Central memory CD8-positive, alpha-beta T cell (primary cell): Measurements from ENCODE around the gene CSRNP3.
A peak's percentile ranks its signal among the peaks of the same experiment; 100 is the strongest.

Source experiments
- ATAC-seq: fragments of 150-1000 bp; cut with Tn5 transposase; replicated peaks from 2 replicates; pipeline ENCODE4 v1.10.0; 2022; ENCODE audit warnings: mild to moderate bottlenecking, moderate FRiP score, moderate number of reproducible peaks; ENCODE audit not compliant: poor library complexity, severe bottlenecking; ENCODE audit errors: extremely low read depth
- DNase-seq, 2 donors: peaks; one replicate each; pipeline ENCODE4 v3.0.0; 2021; ENCODE audit warnings: low spot score in 2 of 2
- H3K27ac Mint-ChIP-seq: one replicate; pipeline ENCODE4 v1.8.0; 2022; ENCODE audit warnings: low read depth, mild to moderate bottlenecking, moderate library complexity, mixed read lengths
- H3K27me3 Mint-ChIP-seq: one replicate; pipeline ENCODE4 v1.8.0; 2022; ENCODE audit warnings: mixed read lengths
- H3K36me3 Mint-ChIP-seq: one replicate; pipeline ENCODE4 v1.8.0; 2022; ENCODE audit warnings: mild to moderate bottlenecking, moderate library complexity, mixed read lengths; ENCODE audit not compliant: insufficient read depth
- H3K4me1 Mint-ChIP-seq: one replicate; pipeline ENCODE4 v1.8.0; 2022; ENCODE audit warnings: mixed read lengths
- H3K4me3 Mint-ChIP-seq: one replicate; pipeline ENCODE4 v1.8.0; 2022; ENCODE audit warnings: mild to moderate bottlenecking, moderate library complexity, mixed read lengths
- H3K9me3 Mint-ChIP-seq: one replicate; pipeline ENCODE4 v1.8.0; 2022; ENCODE audit warnings: mixed read lengths

The CSRNP3 gene

GRCh38 chr2:165469417-165469816, at the start of gene CSRNP3:
TSS of gene CSRNP3 (plus strand) at chr2:165469698. CDS start at chr2:165595066, 125,368 bp downstream.
- no peaks in the 10 kb centered on the region for H3K9me3 Mint-ChIP-seq
- DNase-seq (no peak), ATAC-seq (no peak)
- H3K4me3 Mint-ChIP-seq, result no peak within 1 kb of the TSS
- H3K27ac Mint-ChIP-seq, result no peak within 1 kb of the TSS
- peaks cover 4% of the 10 kb centered on the region for H3K36me3 Mint-ChIP-seq
- H3K4me1 Mint-ChIP-seq, result no peaks in the 10 kb centered on the region
- peaks cover 10% of the 10 kb centered on the region for H3K27me3 Mint-ChIP-seq

GRCh38 chr2:165420231-165420630, 49.3 kb upstream of the CSRNP3 start:
- Mint-ChIP-seq H3K27me3 (peaks cover 35% of the 10 kb centered on the region), H3K27ac (no peak overlapping the region), H3K9me3 (peaks cover 6% of the 10 kb centered on the region), H3K4me3 (no peak overlapping the region), H3K36me3 (no peaks in the 10 kb centered on the region), H3K4me1 (no peaks in the 10 kb centered on the region)
- no peak for ATAC-seq
- no peak for DNase-seq

- ATAC-seq (no peak), DNase-seq (no peak)
- no peaks in the 10 kb centered on the region for H3K9me3 Mint-ChIP-seq
- H3K4me1 Mint-ChIP-seq, result no peaks in the 10 kb centered on the region
- H3K27me3 Mint-ChIP-seq, result peaks cover 14% of the 10 kb centered on the region
- H3K4me3 Mint-ChIP-seq, result no peak overlapping the region
- no peak overlapping the region for H3K27ac Mint-ChIP-seq
- no peaks in the 10 kb centered on the region for H3K36me3 Mint-ChIP-seq
These were observed 46.4 kb upstream of the CSRNP3 start for GRCh38 chr2:165423081-165423480.

GRCh38 chr2:165425556-165425955, 43.9 kb upstream of the CSRNP3 start:
- Mint-ChIP-seq H3K9me3 (no peaks in the 10 kb centered on the region), H3K4me3 (no peak overlapping the region), H3K27me3 (peaks cover 9% of the 10 kb centered on the region), H3K4me1 (no peaks in the 10 kb centered on the region), H3K36me3 (no peaks in the 10 kb centered on the region), H3K27ac (no peak overlapping the region)
- DNase-seq, result no peak
- ATAC-seq, result no peak

GRCh38 chr2:165427686-165428085, 41.8 kb upstream of the CSRNP3 start:
- DNase-seq (no peak), ATAC-seq (no peak)
- no peaks in the 10 kb centered on the region for H3K36me3 Mint-ChIP-seq
- peaks cover 9% of the 10 kb centered on the region for H3K27me3 Mint-ChIP-seq
- H3K4me1 Mint-ChIP-seq, result no peaks in the 10 kb centered on the region
- no peaks in the 10 kb centered on the region for H3K9me3 Mint-ChIP-seq
- H3K4me3 Mint-ChIP-seq, result no peak overlapping the region
- H3K27ac Mint-ChIP-seq, result no peak overlapping the region

GRCh38 chr2:165428926-165429325, 40.6 kb upstream of the CSRNP3 start:
- Mint-ChIP-seq H3K27me3 (peaks cover 9% of the 10 kb centered on the region), H3K36me3 (no peaks in the 10 kb centered on the region), H3K4me3 (no peak overlapping the region), H3K27ac (no peak overlapping the region), H3K9me3 (no peaks in the 10 kb centered on the region), H3K4me1 (no peaks in the 10 kb centered on the region)
- no peak for ATAC-seq
- DNase-seq, result no peak

GRCh38 chr2:165431014-165431413, 38.5 kb upstream of the CSRNP3 start:
- Mint-ChIP-seq H3K9me3 (no peaks in the 10 kb centered on the region), H3K27me3 (peaks cover 9% of the 10 kb centered on the region), H3K27ac (no peak overlapping the region), H3K36me3 (no peaks in the 10 kb centered on the region), H3K4me1 (no peaks in the 10 kb centered on the region), H3K4me3 (no peak overlapping the region)
- DNase-seq, result no peak
- ATAC-seq, result no peak

- DNase-seq, result no peak
- Mint-ChIP-seq H3K4me1 (no peaks in the 10 kb centered on the region), H3K9me3 (no peaks in the 10 kb centered on the region), H3K36me3 (no peaks in the 10 kb centered on the region), H3K27ac (no peak overlapping the region), H3K4me3 (no peak overlapping the region), H3K27me3 (peaks cover 9% of the 10 kb centered on the region)
- ATAC-seq, result no peak
These were observed 37.1 kb upstream of the CSRNP3 start for GRCh38 chr2:165432234-165432966.

GRCh38 chr2:165434865-165435496, 34.5 kb upstream of the CSRNP3 start:
- Mint-ChIP-seq H3K9me3 (no peaks in the 10 kb centered on the region), H3K4me3 (no peak overlapping the region), H3K27me3 (no peaks in the 10 kb centered on the region), H3K4me1 (no peaks in the 10 kb centered on the region), H3K27ac (no peak overlapping the region), H3K36me3 (no peaks in the 10 kb centered on the region)
- DNase-seq, result no peak
- ATAC-seq, result no peak

- Mint-ChIP-seq H3K9me3 (no peaks in the 10 kb centered on the region), H3K4me3 (no peak overlapping the region), H3K4me1 (no peaks in the 10 kb centered on the region), H3K36me3 (no peaks in the 10 kb centered on the region), H3K27me3 (no peaks in the 10 kb centered on the region), H3K27ac (no peak overlapping the region)
- no peak for DNase-seq
- no peak for ATAC-seq
These were observed 33.9 kb upstream of the CSRNP3 start for GRCh38 chr2:165435611-165436010.

- no peak for DNase-seq
- no peaks in the 10 kb centered on the region for H3K36me3 Mint-ChIP-seq
- no peak overlapping the region for H3K27ac Mint-ChIP-seq
- no peaks in the 10 kb centered on the region for H3K27me3 Mint-ChIP-seq
- no peaks in the 10 kb centered on the region for H3K9me3 Mint-ChIP-seq
- no peak overlapping the region for H3K4me3 Mint-ChIP-seq
- no peak for ATAC-seq
- no peaks in the 10 kb centered on the region for H3K4me1 Mint-ChIP-seq
These were observed 32.9 kb upstream of the CSRNP3 start for GRCh38 chr2:165436559-165436958.

- DNase-seq (no peak), ATAC-seq (no peak)
- no peak overlapping the region for H3K4me3 Mint-ChIP-seq
- no peak overlapping the region for H3K27ac Mint-ChIP-seq
- H3K36me3 Mint-ChIP-seq, result no peaks in the 10 kb centered on the region
- H3K9me3 Mint-ChIP-seq, result no peaks in the 10 kb centered on the region
- H3K27me3 Mint-ChIP-seq, result no peaks in the 10 kb centered on the region
- no peaks in the 10 kb centered on the region for H3K4me1 Mint-ChIP-seq
These were observed 29.1 kb upstream of the CSRNP3 start for GRCh38 chr2:165440367-165440766.

- no peaks in the 10 kb centered on the region for H3K27me3 Mint-ChIP-seq
- DNase-seq, result no peak
- no peak overlapping the region for H3K4me3 Mint-ChIP-seq
- no peaks in the 10 kb centered on the region for H3K4me1 Mint-ChIP-seq
- no peak overlapping the region for H3K27ac Mint-ChIP-seq
- ATAC-seq, result peak; percentile 28
- no peaks in the 10 kb centered on the region for H3K9me3 Mint-ChIP-seq
- H3K36me3 Mint-ChIP-seq, result no peaks in the 10 kb centered on the region
These were observed 26.0 kb upstream of the CSRNP3 start for GRCh38 chr2:165443511-165443910.
